ENCODE data around the gene ZNF496.
"Not testable (repeated sequence)": the region's sequence is repeated elsewhere in the genome, so short reads cannot be mapped to it uniquely, and the experiment has no call there.

ZNF496 gene

DNA sequence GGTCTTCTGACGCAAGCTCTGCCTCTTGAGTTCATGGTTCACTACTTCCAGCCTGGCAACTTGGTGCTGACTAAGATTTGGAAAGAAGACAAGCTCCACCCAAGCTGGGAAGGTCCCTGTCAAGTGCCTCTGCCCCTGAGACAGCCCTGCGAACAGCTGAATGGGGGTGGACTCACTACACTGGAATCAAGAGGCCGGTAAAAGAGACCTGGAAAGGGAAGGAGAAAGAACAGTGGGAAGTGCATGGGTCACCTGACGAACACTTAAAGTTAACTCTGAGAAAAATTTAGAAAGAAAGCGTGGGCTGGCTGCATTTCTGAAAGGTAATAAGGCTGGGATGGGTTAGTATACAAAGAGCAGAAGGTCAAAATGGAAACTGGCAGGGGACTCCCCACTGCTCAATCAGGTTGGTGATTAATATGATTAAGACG lies 26.1 kb upstream of the ZNF496 start:
- in situ Hi-C loops (cut with MboI; ENCODE audit: low pct_unique_long_range_greater_than_20kb, low sequenced_read_pairs, unreplicated experiment): no loop called here
- TF ChIP-seq CTCF (IDR thresholded peaks at IDR 0.05; ENCODE audit: extremely low read depth, insufficient read depth, missing control alignments): no peak
- DNase-seq (ENCODE audit: low spot score): no peak

- DNase-seq (ENCODE audit: low spot score): peak; percentile 50
- in situ Hi-C loops (cut with MboI; ENCODE audit: low pct_unique_long_range_greater_than_20kb, low sequenced_read_pairs, unreplicated experiment): no loop called here
- TF ChIP-seq CTCF (IDR thresholded peaks at IDR 0.05; ENCODE audit: extremely low read depth, insufficient read depth, missing control alignments): no peak
These were observed 25.5 kb upstream of the ZNF496 start for GRCh38 chr1:247357052-247357780.

DNA sequence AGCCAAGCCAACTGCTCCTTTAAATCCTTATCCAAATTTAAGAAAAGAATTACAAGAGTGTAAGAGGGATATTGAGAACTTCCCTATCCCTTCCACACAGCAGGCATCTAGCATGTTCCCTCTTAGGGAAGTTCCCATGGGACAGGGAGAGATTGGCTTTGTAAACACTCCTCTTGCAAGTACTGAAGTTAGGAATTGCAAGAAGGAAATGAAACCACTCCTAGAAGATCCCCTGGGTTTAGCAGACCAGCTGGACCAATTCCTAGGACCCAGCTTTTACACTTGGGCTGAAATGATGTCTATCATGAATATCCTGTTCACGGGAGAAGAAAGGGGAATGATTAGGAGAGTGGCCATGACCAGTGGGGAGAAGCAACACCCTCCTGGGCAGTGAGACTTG lies 23.5 kb upstream of the ZNF496 start:
- in situ Hi-C loops (cut with MboI; ENCODE audit: low pct_unique_long_range_greater_than_20kb, low sequenced_read_pairs, unreplicated experiment); DNase-seq (ENCODE audit: low spot score): not testable (repeated sequence)

GRCh38 chr1:247352175-247352574 lies 20.5 kb upstream of the ZNF496 start:
- no peak for TF ChIP-seq CTCF (IDR thresholded peaks at IDR 0.05; ENCODE audit: extremely low read depth, insufficient read depth, missing control alignments)
- DNase-seq (ENCODE audit: low spot score): no peak
- in situ Hi-C loops (cut with MboI; ENCODE audit: low pct_unique_long_range_greater_than_20kb, low sequenced_read_pairs, unreplicated experiment): no loop called here

- in situ Hi-C loops (cut with MboI; ENCODE audit: low pct_unique_long_range_greater_than_20kb, low sequenced_read_pairs, unreplicated experiment): no loop called here
- DNase-seq (ENCODE audit: low spot score): no peak
- TF ChIP-seq CTCF (IDR thresholded peaks at IDR 0.05; ENCODE audit: extremely low read depth, insufficient read depth, missing control alignments): no peak
These were observed 18.9 kb upstream of the ZNF496 start for GRCh38 chr1:247350587-247350986.

DNA sequence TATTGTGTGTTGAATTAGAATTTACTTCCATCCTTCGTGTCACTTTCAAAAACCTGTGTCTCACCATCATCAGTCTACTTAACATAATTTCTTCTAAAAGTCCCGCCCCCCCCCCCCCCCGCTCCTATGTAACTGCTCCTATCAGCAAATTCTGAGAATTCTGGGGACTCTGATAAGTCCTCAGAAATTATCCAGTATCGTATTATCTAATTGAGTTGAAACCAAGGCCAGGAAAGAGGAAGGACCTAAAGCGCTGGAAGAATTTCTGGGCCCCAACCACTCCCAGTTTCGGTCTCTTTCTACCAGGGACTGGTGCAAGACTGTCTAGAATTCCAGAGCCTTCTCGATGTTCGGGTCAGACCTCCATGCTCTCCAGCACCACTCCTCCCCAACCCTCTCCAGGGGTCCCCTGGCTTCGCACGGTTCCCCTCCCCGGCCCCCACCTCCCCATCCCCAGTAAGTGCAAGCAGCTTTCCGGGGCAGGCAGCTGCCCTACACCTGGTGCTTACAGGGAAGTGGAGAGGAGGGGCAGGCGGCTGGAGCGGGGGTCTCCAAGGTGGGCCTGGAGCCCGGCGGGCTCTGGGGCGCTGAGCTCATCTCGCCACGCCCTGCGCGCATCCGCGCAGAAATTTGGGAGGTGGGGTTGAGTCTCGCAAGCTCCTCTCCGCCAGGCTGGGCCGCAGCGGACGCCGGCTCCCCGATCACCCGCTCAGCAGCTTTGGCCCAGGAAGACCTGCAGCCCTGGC lies 16.0 kb upstream of the ZNF496 start:
- DNase-seq (ENCODE audit: low spot score): no peak
- in situ Hi-C loops (cut with MboI; ENCODE audit: low pct_unique_long_range_greater_than_20kb, low sequenced_read_pairs, unreplicated experiment): no loop called here
- TF ChIP-seq CTCF (IDR thresholded peaks at IDR 0.05; ENCODE audit: extremely low read depth, insufficient read depth, missing control alignments): no peak

GRCh38 chr1:247345881-247346280 lies 14.2 kb upstream of the ZNF496 start:
- in situ Hi-C loops (cut with MboI; ENCODE audit: low pct_unique_long_range_greater_than_20kb, low sequenced_read_pairs, unreplicated experiment): no loop called here
- no peak for DNase-seq (ENCODE audit: low spot score)
- TF ChIP-seq CTCF (IDR thresholded peaks at IDR 0.05; ENCODE audit: extremely low read depth, insufficient read depth, missing control alignments): no peak

All from GM13977 (cell line).